Kidney epithelial cell (primary cell): ENCODE measurements around the gene LAMA4. TPM values are rescaled to one million over a fixed set of nuclear protein-coding genes. Genes with fewer than 3 reads are reported as not detected.

Experiments
- DNase-seq: peaks from one replicate; pipeline ENCODE4 v3.0.0-alpha.2; 2010; ENCODE audit warnings: low read depth
- H3K27me3 ChIP-seq: 2 replicates; pipeline ENCODE4 v1.6.0; 2011; ENCODE audit warnings: low read length; ENCODE audit not compliant: control insufficient read depth, insufficient read depth
- H3K36me3 ChIP-seq: 2 replicates; pipeline ENCODE4 v1.5.1; 2011; ENCODE audit warnings: low read length; ENCODE audit not compliant: control insufficient read depth, insufficient read depth
- H3K4me3 ChIP-seq: 2 replicates; pipeline ENCODE4 v1.5.1; 2011; ENCODE audit warnings: low read depth, mild to moderate bottlenecking, control low read depth, low read length
- total RNA-seq: library from RNA; depleted of rRNA; stranded (reverse); fragments of >200 nt; gene quantifications from 2 replicates; pipeline ENCODE4 v1.2.3, GENCODE V29; 2015
- TF ChIP-seq, protein P1 (sequence below): IDR thresholded peaks from 2 replicates; pipeline ENCODE4 v1.5.1; 2011; ENCODE audit warnings: mild to moderate bottlenecking, moderate library complexity, low read length, control low read depth, inconsistent platforms; ENCODE audit not compliant: insufficient read depth, poor library complexity, severe bottlenecking

The LAMA4 gene
- total RNA-seq, 1 donor from 2014 or later: 5.6 TPM

- no peak for DNase-seq
- no peaks in the 10 kb centered on the region for H3K27me3 ChIP-seq
- no peaks in the 10 kb centered on the region for H3K36me3 ChIP-seq
- H3K4me3 ChIP-seq: no peak overlapping the region
- TF ChIP-seq, protein P1, sequence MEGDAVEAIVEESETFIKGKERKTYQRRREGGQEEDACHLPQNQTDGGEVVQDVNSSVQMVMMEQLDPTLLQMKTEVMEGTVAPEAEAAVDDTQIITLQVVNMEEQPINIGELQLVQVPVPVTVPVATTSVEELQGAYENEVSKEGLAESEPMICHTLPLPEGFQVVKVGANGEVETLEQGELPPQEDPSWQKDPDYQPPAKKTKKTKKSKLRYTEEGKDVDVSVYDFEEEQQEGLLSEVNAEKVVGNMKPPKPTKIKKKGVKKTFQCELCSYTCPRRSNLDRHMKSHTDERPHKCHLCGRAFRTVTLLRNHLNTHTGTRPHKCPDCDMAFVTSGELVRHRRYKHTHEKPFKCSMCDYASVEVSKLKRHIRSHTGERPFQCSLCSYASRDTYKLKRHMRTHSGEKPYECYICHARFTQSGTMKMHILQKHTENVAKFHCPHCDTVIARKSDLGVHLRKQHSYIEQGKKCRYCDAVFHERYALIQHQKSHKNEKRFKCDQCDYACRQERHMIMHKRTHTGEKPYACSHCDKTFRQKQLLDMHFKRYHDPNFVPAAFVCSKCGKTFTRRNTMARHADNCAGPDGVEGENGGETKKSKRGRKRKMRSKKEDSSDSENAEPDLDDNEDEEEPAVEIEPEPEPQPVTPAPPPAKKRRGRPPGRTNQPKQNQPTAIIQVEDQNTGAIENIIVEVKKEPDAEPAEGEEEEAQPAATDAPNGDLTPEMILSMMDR: no peak
Measured at GRCh38 chr6:112270756-112271155, 16.4 kb upstream of the LAMA4 start.

GRCh38 chr6:112269979-112270566 lies 15.7 kb upstream of the LAMA4 start:
- Histone ChIP-seq H3K36me3 (no peaks in the 10 kb centered on the region), H3K27me3 (no peaks in the 10 kb centered on the region), H3K4me3 (no peak overlapping the region)
- no peak for DNase-seq
- TF ChIP-seq, protein P1: no peak

DNA sequence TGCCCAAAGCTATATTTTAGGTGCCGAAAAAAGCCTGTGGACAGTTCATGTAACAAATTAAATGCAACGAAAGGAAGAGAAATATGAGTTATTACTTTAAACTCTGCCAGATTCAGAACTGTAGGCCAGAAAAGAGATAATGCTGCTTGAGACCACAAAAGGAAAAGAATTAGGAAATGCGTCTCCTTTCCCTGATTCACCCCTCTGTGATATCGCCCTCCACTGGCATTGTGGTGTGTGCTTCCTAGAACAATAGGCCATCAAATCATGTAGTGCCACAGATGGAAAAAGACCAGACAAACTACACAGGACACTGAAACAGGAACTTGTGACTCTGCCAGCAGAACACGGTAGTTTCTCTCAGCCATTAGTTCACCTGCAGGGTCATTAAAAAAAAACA lies 14.7 kb upstream of the LAMA4 start:
- Histone ChIP-seq H3K4me3 (no peak overlapping the region), H3K36me3 (no peaks in the 10 kb centered on the region), H3K27me3 (no peaks in the 10 kb centered on the region)
- no peak for DNase-seq
- TF ChIP-seq, protein P1: peak; percentile 30

- H3K36me3 ChIP-seq: no peaks in the 10 kb centered on the region
- TF ChIP-seq, protein P1: no peak
- no peaks in the 10 kb centered on the region for H3K27me3 ChIP-seq
- H3K4me3 ChIP-seq: no peak overlapping the region
- no peak for DNase-seq
Measured at GRCh38 chr6:112268654-112269053, 14.3 kb upstream of the LAMA4 start.

- no peak for DNase-seq
- TF ChIP-seq, protein P1: no peak
- H3K4me3 ChIP-seq: no peak overlapping the region
- no peaks in the 10 kb centered on the region for H3K36me3 ChIP-seq
- no peaks in the 10 kb centered on the region for H3K27me3 ChIP-seq
Measured at GRCh38 chr6:112268019-112268418, 13.7 kb upstream of the LAMA4 start.

DNA sequence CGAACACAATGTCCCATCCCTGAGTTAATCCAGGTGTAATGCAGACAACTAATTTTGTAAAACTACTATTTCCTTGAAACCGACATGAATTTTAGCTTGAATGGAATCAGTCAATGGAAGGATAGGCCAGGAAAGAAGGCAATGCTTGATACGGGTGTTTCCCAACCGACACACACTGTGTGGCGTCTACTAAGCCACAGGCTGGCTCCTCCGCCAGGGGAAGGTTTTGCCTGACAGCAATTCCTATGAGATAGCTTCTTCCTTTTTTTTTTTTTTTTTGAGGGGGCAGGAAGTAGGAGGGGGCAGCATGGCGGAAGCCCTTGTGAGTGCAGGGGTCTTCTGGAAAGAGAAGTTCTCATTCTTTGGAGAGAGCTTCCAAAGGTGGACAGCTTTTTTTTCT lies 12.0 kb upstream of the LAMA4 start:
- Histone ChIP-seq H3K36me3 (no peaks in the 10 kb centered on the region), H3K4me3 (no peak overlapping the region), H3K27me3 (no peaks in the 10 kb centered on the region)
- no peak for DNase-seq
- TF ChIP-seq, protein P1: no peak
